NB4 (cell line): ENCODE data around the gene FAM83G.

ENCODE experiments used
- DNase-seq: peaks from one replicate; pipeline ENCODE4 v3.0.0; 2010; ENCODE audit warnings: low read depth
- H3K4me3 ChIP-seq: one replicate; pipeline ENCODE4 v1.5.1; 2011; ENCODE audit warnings: mild to moderate bottlenecking, low read depth, low read length, moderate library complexity
- CTCF ChIP-seq: IDR thresholded peaks from one replicate; pipeline ENCODE4 v1.5.1; 2012; ENCODE audit warnings: low read depth, low read length
- MAX ChIP-seq: IDR thresholded peaks from 2 replicates; pipeline ENCODE4 v1.6.1; 2011; ENCODE audit warnings: low read depth, low read length
- MYC ChIP-seq: IDR thresholded peaks from 2 replicates; pipeline ENCODE4 v1.6.1; 2011; ENCODE audit warnings: low read depth, low read length
- POLR2A ChIP-seq: IDR thresholded peaks from 2 replicates; pipeline ENCODE4 v1.6.1; 2011; ENCODE audit warnings: mild to moderate bottlenecking; ENCODE audit not compliant: insufficient read length; ENCODE audit errors: extremely low read depth

The FAM83G gene

GRCh38 chr17:19014628-19015215 is 10.2 kb upstream of the FAM83G start:
- TF ChIP-seq CTCF (no peak), POLR2A (no peak), MYC (no peak), MAX (no peak)
- H3K4me3 ChIP-seq = no peak overlapping the region
- DNase-seq = no peak

GRCh38 chr17:19013806-19014627 is 9.5 kb upstream of the FAM83G start:
- no peak for DNase-seq
- no peak overlapping the region for H3K4me3 ChIP-seq
- no peak for TF ChIP-seq MAX
- TF ChIP-seq POLR2A = no peak
- TF ChIP-seq CTCF = no peak
- no peak for TF ChIP-seq MYC

- TF ChIP-seq CTCF = no peak
- no peak for TF ChIP-seq MYC
- TF ChIP-seq MAX = no peak
- no peak for TF ChIP-seq POLR2A
- DNase-seq = no peak
- no peak overlapping the region for H3K4me3 ChIP-seq
Measured at GRCh38 chr17:19013226-19013625, 8.7 kb upstream of the FAM83G start.

- no peak for TF ChIP-seq MAX
- no peak for TF ChIP-seq POLR2A
- no peak for DNase-seq
- no peak overlapping the region for H3K4me3 ChIP-seq
Measured at GRCh38 chr17:19012171-19013080, 7.9 kb upstream of the FAM83G start.

GRCh38 chr17:19011581-19011980 is 7.0 kb upstream of the FAM83G start:
- TF ChIP-seq MAX (no peak), MYC (no peak), POLR2A (no peak), CTCF (no peak)
- DNase-seq = no peak
- H3K4me3 ChIP-seq = no peak overlapping the region

- DNase-seq = no peak
- TF ChIP-seq POLR2A (no peak), MAX (no peak), CTCF (no peak), MYC (no peak)
- H3K4me3 ChIP-seq = no peak overlapping the region
Measured at GRCh38 chr17:19010729-19011505, 6.4 kb upstream of the FAM83G start.
